HuH-7.5 (cell line): Measurements from ENCODE around the gene BICC1.

Source experiments
- DNase-seq: peaks from one replicate; pipeline ENCODE4 v3.0.0; 2011; ENCODE audit warnings: low spot score

BICC1 gene

GRCh38 chr10:58753425-58753824 is 240.8 kb downstream of the BICC1 start:
- DNase-seq = no peak

- no peak for DNase-seq
Observed at GRCh38 chr10:58754469-58755339, 242.0 kb downstream of the BICC1 start.

GRCh38 chr10:58755340-58755610 is 242.6 kb downstream of the BICC1 start:
- DNase-seq = no peak

- no peak for DNase-seq
Observed at GRCh38 chr10:58755677-58756076, 243.0 kb downstream of the BICC1 start.

- no peak for DNase-seq
Observed at GRCh38 chr10:58756130-58756719, 243.6 kb downstream of the BICC1 start.

GRCh38 chr10:58757352-58758065 is 244.8 kb downstream of the BICC1 start:
- no peak for DNase-seq

- no peak for DNase-seq
Observed at GRCh38 chr10:58758321-58758720, 245.6 kb downstream of the BICC1 start.

- DNase-seq = no peak
Observed at GRCh38 chr10:58764087-58764747, 251.5 kb downstream of the BICC1 start.

GRCh38 chr10:58765910-58766309 is 253.2 kb downstream of the BICC1 start:
- no peak for DNase-seq

- no peak for DNase-seq
Observed at GRCh38 chr10:58767652-58768051, 255.0 kb downstream of the BICC1 start.

- DNase-seq = no peak
Observed at GRCh38 chr10:58771863-58772262, 259.2 kb downstream of the BICC1 start.

GRCh38 chr10:58772758-58773157 is 260.1 kb downstream of the BICC1 start:
- DNase-seq = no peak

GRCh38 chr10:58773341-58773740 is 260.7 kb downstream of the BICC1 start:
- DNase-seq = no peak

GRCh38 chr10:58773944-58774343 is 261.3 kb downstream of the BICC1 start:
- no peak for DNase-seq

- no peak for DNase-seq
Observed at GRCh38 chr10:58775960-58776567, 263.4 kb downstream of the BICC1 start.

- DNase-seq = no peak
Observed at GRCh38 chr10:58776568-58777318, 264.1 kb downstream of the BICC1 start.

GRCh38 chr10:58778966-58779365 is 266.3 kb downstream of the BICC1 start:
- no peak for DNase-seq

GRCh38 chr10:58779594-58779993 is 266.9 kb downstream of the BICC1 start:
- no peak for DNase-seq

- no peak for DNase-seq
Observed at GRCh38 chr10:58780476-58780875, 267.8 kb downstream of the BICC1 start.

GRCh38 chr10:58781873-58782488 is 269.3 kb downstream of the BICC1 start:
- peak; percentile 8 for DNase-seq
